B cell (primary cell): Measurements from ENCODE around the gene ZNF761.
"Not testable (repeated sequence)": the region's sequence is repeated elsewhere in the genome, so short reads cannot be mapped to it uniquely, and the experiment has no call there.

Source experiments
- EZH2 ChIP-seq: IDR thresholded peaks from 2 replicates; pipeline ENCODE4 v1.6.1; 2012; ENCODE audit warnings: borderline replicate concordance, low read depth, mild to moderate bottlenecking, moderate library complexity, low read length; ENCODE audit not compliant: insufficient read depth, poor library complexity, severe bottlenecking
- TF ChIP-seq, protein P1 (sequence below): fragments of 200-600 bp; IDR thresholded peaks from one replicate; pipeline ENCODE4 v1.8.0; 2022; ENCODE audit warnings: antibody characterized with exemption, mild to moderate bottlenecking

DNA sequence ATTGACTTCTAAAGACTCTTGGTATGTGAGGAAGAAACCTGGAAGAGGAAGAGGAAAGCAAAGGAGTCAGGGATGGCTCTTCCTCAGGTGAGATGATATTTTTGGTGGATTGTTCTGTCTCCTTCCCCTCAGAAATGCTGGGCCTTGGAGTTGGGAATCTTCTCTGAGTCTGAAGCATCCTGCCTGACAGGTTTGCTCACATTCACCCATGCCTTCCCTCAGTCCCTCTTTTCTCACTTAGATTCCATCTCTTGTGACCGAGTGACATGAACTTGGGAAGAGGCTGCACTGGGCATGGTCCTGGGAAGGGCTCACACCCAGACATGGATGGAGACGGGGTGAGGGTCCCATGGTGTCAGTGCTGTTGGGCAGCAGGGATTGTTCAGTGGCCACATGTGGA is 52.0 kb downstream of the ZNF761 start:
- TF ChIP-seq, protein P1, sequence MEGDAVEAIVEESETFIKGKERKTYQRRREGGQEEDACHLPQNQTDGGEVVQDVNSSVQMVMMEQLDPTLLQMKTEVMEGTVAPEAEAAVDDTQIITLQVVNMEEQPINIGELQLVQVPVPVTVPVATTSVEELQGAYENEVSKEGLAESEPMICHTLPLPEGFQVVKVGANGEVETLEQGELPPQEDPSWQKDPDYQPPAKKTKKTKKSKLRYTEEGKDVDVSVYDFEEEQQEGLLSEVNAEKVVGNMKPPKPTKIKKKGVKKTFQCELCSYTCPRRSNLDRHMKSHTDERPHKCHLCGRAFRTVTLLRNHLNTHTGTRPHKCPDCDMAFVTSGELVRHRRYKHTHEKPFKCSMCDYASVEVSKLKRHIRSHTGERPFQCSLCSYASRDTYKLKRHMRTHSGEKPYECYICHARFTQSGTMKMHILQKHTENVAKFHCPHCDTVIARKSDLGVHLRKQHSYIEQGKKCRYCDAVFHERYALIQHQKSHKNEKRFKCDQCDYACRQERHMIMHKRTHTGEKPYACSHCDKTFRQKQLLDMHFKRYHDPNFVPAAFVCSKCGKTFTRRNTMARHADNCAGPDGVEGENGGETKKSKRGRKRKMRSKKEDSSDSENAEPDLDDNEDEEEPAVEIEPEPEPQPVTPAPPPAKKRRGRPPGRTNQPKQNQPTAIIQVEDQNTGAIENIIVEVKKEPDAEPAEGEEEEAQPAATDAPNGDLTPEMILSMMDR: not testable (repeated sequence)
- not testable (repeated sequence) for TF ChIP-seq EZH2
